HG03064 (cell line): ENCODE measurements around the gene ADAMTSL1.
"Not testable (repeated sequence)": the region's sequence is repeated elsewhere in the genome, so short reads cannot be mapped to it uniquely, and the experiment has no call there.

Source experiments
- ATAC-seq: cut with Tn5 transposase; IDR thresholded peaks from one replicate; pipeline ENCODE4 v1.9.1; 2021; ENCODE audit warnings: low read depth; ENCODE audit not compliant: unreplicated experiment

ADAMTSL1 gene

DNA sequence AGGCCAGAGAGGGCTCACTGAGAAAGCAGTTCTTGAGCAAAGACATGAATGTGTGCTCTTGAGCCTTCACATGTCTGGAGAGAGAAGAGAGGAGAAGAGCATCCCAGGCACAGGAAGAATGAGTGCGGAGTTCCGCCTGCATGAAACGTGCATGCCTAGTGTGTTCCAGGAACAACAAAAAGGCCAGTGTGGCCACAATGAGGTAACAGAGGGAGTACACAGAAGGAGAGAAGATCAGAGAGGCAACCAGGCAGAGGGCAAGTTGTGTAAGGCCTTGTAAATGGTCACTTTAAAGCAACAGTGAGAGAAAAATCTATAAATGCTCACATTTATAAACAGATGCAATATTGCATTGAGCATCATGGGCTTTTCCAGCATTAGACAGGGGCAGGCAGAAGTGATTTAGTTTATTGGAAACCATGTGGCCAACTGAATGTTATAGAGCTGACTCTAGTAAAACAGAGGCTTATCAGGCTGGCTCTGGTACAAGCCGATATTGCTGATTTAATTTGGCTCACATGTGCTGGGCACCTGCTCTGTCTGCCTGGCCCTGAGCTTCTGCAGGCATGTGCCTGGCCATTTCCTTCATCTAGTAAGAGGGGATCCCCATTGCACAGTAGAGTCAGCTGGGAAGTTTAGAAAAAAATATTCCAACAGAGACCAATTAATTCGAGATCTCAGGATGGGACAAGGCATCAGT, 373.8 kb downstream of the ADAMTSL1 start:
- no peak for ATAC-seq

DNA sequence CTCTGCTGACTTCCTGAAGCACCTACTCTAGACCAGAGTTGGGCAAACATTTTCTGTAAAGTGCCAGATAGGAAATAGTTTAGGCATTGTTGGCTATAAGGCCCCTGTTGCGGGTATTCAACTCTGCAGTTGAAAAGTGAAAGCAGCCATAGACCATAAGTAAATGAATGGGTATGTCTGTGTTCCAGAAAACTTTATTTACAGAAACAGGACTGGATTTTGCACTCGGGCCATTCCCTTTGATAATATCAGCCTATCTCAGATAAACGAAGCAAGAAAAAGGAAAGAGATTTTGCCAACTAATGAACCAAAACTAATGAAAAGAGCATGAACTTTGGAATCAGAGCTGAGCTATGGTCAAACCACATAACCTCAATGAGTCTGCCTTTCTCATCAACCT, 374.7 kb downstream of the ADAMTSL1 start:
- ATAC-seq: no peak

DNA sequence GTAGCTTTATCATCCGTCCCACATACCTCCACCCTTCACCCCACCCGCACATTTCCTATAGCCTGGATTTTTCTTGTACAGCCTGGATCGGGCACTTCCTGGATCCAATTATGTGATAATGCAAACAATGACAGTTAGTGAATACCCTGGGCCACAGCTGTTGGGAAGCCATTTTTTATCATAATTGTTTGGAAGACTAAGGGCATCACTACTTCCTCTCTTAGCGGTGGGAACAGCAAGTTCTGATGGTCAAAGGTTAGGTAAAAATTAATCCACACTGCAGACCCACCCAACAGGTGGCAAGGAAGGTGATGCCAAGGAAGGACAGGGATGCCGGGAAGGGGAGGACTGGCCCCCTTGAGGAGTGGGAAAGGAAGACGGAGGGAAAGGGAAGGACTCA, 375.3 kb downstream of the ADAMTSL1 start:
- ATAC-seq: no peak

DNA sequence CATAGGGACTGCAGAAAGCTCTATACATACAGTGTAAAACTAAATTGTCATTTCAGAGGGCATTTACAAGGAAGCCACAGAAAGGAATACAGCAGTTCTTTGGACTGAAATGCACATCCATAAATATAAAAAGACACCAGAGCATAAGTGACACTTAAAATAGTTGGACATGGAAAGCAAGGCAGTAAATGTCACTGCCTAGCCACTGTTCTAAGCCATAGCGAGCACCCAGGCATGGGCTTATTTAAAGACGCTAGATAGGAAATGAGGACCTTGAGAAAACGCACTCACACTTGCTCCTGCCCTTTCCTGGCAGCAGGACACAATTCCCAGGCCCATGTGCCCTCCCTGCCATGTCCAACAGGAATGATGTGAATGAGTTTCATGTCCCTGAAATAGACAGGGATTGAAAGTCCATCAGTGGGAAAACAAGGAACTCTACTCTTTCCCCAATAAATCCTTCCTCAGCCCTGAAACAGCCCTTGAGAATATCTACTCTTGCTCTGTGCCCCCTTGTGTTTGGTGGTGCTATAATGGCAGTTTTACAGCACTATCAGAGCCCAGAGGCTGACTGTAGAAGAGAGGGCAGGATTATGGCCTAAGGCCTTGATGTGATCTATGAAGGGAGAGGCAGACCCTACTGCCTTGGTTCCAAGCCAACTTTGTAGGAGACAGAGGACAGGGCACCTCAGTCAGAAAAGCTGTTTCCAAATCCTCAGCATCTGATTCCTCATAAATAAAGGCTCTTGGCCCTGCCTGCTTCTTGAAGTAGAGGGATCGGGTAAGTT, 376.1 kb downstream of the ADAMTSL1 start:
- no peak for ATAC-seq

DNA sequence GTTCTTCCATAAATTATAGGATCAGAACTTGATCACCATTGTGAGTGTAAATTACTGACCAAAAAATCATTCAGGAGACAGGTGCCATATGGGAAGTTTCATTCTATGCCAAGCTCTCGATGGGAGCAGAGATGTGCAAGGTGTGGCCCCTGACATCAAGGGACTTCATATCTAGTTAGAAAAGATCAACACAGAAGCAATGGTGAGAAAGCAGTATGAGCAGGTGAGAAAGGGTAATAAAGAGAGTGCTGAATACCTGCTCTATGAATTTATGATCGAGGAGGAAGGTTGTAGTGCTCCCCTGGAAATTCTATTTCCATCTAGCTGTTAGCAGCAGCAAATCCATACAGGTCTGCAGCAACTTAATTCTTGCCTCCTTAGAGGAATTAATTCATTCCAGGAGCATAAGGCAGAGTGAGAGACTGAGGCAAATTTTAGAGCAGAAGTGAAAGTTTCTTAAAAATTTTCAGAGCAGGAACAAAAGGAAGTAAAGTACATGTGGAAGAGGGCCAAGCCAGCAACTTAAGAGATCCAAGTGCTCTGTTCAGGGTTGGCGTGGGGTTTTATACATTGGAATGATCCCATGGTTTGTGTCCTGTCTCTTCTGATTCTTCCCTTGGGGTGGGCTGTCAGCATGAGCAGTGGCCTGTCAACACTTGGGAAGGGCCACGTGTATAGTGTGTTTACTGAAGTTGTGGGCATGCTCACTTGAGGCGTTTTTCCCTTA, 377.3 kb downstream of the ADAMTSL1 start:
- ATAC-seq: no peak

- no peak for ATAC-seq
Measured at GRCh38 chr9:18855656-18856055, 381.7 kb downstream of the ADAMTSL1 start.

- no peak for ATAC-seq
Measured at GRCh38 chr9:18857334-18857733, 383.4 kb downstream of the ADAMTSL1 start.

- ATAC-seq: no peak
Measured at GRCh38 chr9:18857769-18858168, 383.8 kb downstream of the ADAMTSL1 start.

DNA sequence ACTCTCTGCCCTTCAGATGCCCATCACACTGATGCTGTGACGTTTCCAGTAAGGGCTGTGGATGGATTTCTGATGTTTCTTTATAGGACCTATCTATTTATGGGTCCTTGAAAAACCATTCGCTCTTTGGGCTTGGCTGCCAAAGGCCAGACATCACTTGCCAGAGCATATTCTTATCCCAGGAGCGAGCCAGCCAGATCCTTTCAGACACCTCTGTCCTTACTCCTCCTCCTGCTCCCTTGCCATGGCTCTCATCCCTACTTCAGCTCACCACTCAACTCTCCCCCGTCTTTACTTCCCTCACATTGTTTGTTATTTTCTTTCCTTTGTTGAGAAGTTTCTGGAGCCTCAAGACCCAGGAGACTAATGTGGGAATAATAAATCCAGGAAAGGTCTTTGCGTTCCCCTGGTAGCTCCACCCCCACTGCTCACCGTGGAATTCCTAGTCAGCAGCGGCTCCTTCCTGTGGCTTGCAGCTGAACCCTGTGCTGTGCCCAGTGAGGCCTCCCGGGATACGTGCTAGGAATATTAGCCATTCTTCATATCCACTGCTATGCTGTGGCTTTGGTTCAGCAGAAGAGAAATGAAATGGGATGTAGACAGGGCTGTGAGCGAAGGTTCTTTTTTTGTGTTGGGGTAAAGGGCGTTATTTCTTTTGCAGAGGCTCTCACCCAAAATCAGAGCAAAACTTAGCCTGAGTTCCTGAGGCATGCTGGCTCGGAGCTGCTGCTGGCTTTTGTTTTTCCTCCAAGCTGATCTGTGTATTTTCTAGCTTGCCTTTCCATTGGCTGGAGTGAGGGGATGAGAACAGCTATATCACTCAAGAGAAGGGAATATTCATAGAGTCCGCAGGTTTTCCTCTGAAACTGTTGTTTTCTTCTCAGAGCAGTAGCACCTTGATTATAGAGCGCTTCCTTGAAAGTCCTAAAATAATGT, 387.9 kb downstream of the ADAMTSL1 start:
- no peak for ATAC-seq

DNA sequence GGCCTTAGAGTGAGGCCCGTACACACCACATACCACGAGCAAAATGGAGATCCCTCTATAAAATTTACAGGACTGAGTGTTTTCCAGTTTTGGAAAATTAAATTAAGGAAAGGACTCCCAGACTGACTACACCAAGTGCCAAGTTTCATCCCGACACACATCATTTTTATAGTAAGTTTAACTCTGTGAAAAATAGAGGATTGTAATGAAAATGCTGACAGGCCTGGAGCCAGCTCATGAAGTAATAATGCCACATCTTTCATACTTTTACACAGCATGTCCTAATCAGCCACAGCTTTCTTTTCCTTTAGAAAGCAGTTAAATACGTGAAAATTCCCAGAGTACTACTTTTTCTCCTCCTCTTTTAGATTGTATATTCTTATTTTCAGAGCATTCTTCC, 389.8 kb downstream of the ADAMTSL1 start:
- ATAC-seq: no peak

DNA sequence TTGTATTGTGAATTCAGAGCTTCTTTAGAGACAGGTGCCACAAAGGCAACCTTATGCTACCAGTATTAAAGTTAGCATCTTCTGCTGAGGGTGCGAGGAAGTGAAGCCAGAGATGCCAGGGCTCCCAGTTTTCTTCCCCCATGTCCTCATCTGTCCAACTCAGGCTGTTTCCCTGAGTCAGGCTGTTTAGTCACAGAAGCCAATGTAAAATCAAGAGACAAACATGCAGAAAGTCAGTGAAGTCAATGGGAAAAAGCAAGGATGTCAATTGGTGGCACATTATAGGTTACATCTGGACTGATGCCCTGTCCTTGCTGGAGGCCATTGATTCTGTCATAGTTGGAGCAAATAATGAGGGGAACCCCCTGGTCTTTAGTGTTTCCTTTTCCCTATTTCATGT, 390.6 kb downstream of the ADAMTSL1 start:
- no peak for ATAC-seq

DNA sequence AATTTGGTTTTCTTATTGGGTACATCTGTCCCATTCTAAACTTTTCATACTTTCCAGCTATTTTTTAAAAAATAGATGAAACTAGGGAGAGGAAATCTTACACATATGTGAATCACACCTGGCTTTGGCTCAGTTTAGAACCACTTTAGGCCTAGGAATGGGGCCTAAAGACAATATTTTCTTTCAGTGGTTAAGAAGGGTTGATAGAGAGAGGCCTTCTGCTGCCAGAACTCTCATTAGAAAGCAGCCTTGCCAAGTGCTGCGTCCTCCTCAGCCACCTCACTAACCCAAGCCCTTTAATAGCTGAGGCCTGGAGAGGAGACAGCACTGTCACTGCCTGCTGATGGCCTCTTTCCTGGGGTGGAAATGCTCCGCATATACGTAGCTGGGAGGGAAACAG, 391.6 kb downstream of the ADAMTSL1 start:
- ATAC-seq: no peak

GRCh38 chr9:18866121-18866831, 392.3 kb downstream of the ADAMTSL1 start:
- no peak for ATAC-seq

GRCh38 chr9:18869725-18870124, 395.8 kb downstream of the ADAMTSL1 start:
- ATAC-seq: no peak

DNA sequence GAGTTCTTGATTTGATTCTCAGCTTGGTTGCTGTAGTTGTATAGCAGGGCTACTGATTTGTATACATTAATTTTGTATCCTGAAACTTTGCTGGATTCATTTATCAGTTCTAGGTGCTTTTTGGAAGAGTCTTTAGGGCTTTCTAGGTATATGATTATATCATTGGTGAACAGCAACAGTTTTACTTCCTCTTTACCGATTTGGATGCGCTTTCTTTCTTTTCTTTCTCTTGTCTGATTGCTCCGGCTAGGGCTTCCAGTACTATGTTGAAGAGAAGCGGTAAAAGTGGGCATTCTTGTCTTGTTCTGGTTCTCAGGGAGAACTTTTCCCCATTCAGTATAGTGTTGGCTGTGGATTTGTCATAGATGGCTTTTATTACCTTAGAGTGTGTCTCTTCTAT, 400.1 kb downstream of the ADAMTSL1 start:
- no peak for ATAC-seq

- ATAC-seq: not testable (repeated sequence)
Measured at GRCh38 chr9:18874990-18875389, 401.0 kb downstream of the ADAMTSL1 start.

GRCh38 chr9:18877984-18878383, 404.0 kb downstream of the ADAMTSL1 start:
- no peak for ATAC-seq

DNA sequence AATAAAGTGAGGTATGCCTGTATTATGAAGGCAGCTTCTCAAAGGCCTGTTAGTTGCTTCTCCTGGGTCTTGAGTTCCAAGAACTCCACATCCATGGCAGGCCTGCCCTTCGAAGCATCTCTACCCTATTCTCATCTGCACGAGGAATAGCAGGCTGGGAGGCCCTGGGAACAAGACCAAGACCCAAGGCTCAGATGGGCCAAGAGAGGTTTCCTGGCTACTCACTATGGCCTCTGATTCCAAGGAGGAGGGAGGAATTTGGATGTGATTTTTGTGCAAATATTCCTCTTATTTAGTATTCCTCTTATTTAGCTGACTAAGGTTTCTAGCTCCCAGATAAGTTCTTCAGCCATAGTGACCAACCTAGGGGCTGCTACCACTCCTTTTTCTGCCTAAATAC, 407.8 kb downstream of the ADAMTSL1 start:
- ATAC-seq: no peak

GRCh38 chr9:18887546-18887945, 413.6 kb downstream of the ADAMTSL1 start:
- no peak for ATAC-seq

DNA sequence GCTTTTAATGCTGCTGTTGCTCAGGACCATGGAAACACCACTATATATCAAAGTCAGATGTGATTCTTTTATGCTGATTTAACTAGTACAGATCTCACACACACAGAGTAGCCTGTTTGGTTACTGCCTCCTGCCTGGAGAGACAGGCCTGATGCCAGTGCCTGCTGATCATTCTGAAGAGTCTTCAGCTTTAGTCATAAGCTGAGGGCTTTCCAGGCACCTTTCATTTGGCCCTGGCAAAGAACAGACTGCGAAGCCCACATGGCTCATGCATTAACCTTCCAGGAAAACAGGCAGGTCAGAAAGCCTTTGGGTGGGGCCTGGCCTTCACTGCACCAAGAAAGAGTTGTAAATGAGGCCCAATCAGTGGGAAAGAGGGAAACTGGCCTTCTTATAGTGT, 414.3 kb downstream of the ADAMTSL1 start:
- ATAC-seq: no peak
